Activated CD4-positive, alpha-beta T cell treated with anti-CD3 and anti-CD28 coated beads for 36 hours (primary cell): ENCODE data around the gene TUBA4A. TPM values are rescaled to one million over a fixed set of nuclear protein-coding genes. Genes with fewer than 3 reads are reported as not detected.
A peak's percentile ranks its signal among the peaks of the same experiment; 100 is the strongest.

Experiments
- ATAC-seq: fragments of 200-7000 bp; cut with Tn5 transposase; one replicate; pipeline ENCODE4 v1.10.0; 2021; ENCODE audit warnings: mild to moderate bottlenecking, moderate library complexity
- CTCF ChIA-PET: fragments of 350-600 bp; sonication (Branson Sonifier 250); formaldehyde crosslinking; loops from one replicate; lab custom pipeline; 2021; ENCODE audit warnings: antibody characterized with exemption; lab: Charles Lee
- POLR2A ChIA-PET: fragments of 350-600 bp; sonication (Branson Sonifier 250); formaldehyde crosslinking; loops from one replicate; lab custom pipeline; 2021; ENCODE audit warnings: antibody characterized with exemption, inconsistent platforms; lab: Charles Lee
- DNase-seq: peaks from one replicate; pipeline ENCODE4 v3.0.0-alpha.2; 2020
- H3K27ac Mint-ChIP-seq: one replicate; pipeline ENCODE4 v1.8.0; 2021; ENCODE audit warnings: mixed read lengths
- H3K27me3 Mint-ChIP-seq: one replicate; pipeline ENCODE4 v1.8.0; 2021; ENCODE audit warnings: mixed read lengths
- H3K36me3 Mint-ChIP-seq: one replicate; pipeline ENCODE4 v1.8.0; 2021; ENCODE audit warnings: low read depth, mixed read lengths
- H3K4me1 Mint-ChIP-seq: one replicate; pipeline ENCODE4 v1.8.0; 2021; ENCODE audit warnings: mixed read lengths
- H3K4me3 Mint-ChIP-seq: one replicate; pipeline ENCODE4 v1.8.0; 2021; ENCODE audit warnings: mild to moderate bottlenecking, moderate library complexity, mixed read lengths
- H3K9me3 Mint-ChIP-seq: one replicate; pipeline ENCODE4 v1.8.0; 2021; ENCODE audit warnings: low read depth, mixed read lengths
- intact Hi-C, 2 experiments: fragments of 100-400 bp; cut with DNase I in 1 of 2; cut with micrococcal nuclease in 1 of 2; formaldehyde crosslinking; loops; one replicate each; pipeline versions ENCODE4 v1.14.2 to v1.15.1; 2022 to 2024; cut with DNase I, micrococcal nuclease
- total RNA-seq, 2 experiments: library from RNA; stranded (reverse); gene quantifications; one replicate each; pipeline ENCODE4 v1.2.3, GENCODE V29; 2021

The TUBA4A gene
- total RNA-seq, 2 experiments from 2014 or later, result 210 to 369 TPM

GRCh38 chr2:219223831-219224610 lies 29.7 kb downstream of the TUBA4A start:
- H3K4me3 Mint-ChIP-seq, result no peak overlapping the region
- no peaks in the 10 kb centered on the region for H3K27me3 Mint-ChIP-seq
- no peak overlapping the region for H3K27ac Mint-ChIP-seq
- ChIA-PET CTCF (interaction anchor here (1.2 kb wide), 1 partner anchor 53 kb away, joined by 4 read pairs; no protein-coding TSS in a partner anchor), POLR2A (no interaction called here)
- peaks cover 27% of the 10 kb centered on the region for H3K4me1 Mint-ChIP-seq
- intact Hi-C loops, result no loop called here
- no peaks in the 10 kb centered on the region for H3K9me3 Mint-ChIP-seq
- ATAC-seq, result no peak
- H3K36me3 Mint-ChIP-seq, result peaks cover 67% of the 10 kb centered on the region
- no peak for DNase-seq

- H3K27ac Mint-ChIP-seq, result no peak overlapping the region
- POLR2A ChIA-PET, result no interaction called here
- no peaks in the 10 kb centered on the region for H3K27me3 Mint-ChIP-seq
- ATAC-seq, result no peak
- no peaks in the 10 kb centered on the region for H3K9me3 Mint-ChIP-seq
- intact Hi-C loops, result no loop called here
- H3K4me1 Mint-ChIP-seq, result peaks cover 23% of the 10 kb centered on the region
- DNase-seq, result no peak
- peaks cover 57% of the 10 kb centered on the region for H3K36me3 Mint-ChIP-seq
- H3K4me3 Mint-ChIP-seq, result no peak overlapping the region
- CTCF ChIA-PET, result interaction anchor here (0.7 to 2.4 kb wide), 5 partner anchors 51 to 187 kb away, joined by 3 to 7 read pairs (median 5); partner anchors contain the start of gene NHEJ1
Measured at GRCh38 chr2:219221957-219222518, 31.7 kb downstream of the TUBA4A start.

- CTCF ChIA-PET, result interaction anchor here (0.6 to 2.8 kb wide), 4 partner anchors 23 to 61 kb away, joined by 3 to 15 read pairs (median 6); partner anchors contain the start of gene NHEJ1
- Mint-ChIP-seq H3K4me1 (peaks cover 24% of the 10 kb centered on the region), H3K36me3 (peaks cover 55% of the 10 kb centered on the region), H3K27ac (no peak overlapping the region), H3K9me3 (no peaks in the 10 kb centered on the region), H3K27me3 (no peaks in the 10 kb centered on the region), H3K4me3 (no peak overlapping the region)
- POLR2A ChIA-PET, result interaction anchor here (0.7 kb wide), 1 partner anchor 32 kb away, joined by 3 read pairs; the partner anchor contains the start of gene TUBA4B
- DNase-seq (no peak), ATAC-seq (no peak)
- intact Hi-C loops, result no loop called here
Measured at GRCh38 chr2:219220652-219221402, 32.9 kb downstream of the TUBA4A start.

GRCh38 chr2:219219784-219220532 lies 33.8 kb downstream of the TUBA4A start:
- CTCF ChIA-PET, result interaction anchor here (0.7 to 2.8 kb wide), 7 partner anchors 10 to 340 kb away, joined by 3 to 15 read pairs (median 7); partner anchors contain the start of genes ANKZF1, ATG9A, CNPPD1 and NHEJ1

GRCh38 chr2:219218732-219219701 lies 34.7 kb downstream of the TUBA4A start, which contains the start of gene ABCB6:
TSS of gene ABCB6 (minus strand) at chr2:219218958. CDS start at chr2:219218673, 285 bp downstream.
- Mint-ChIP-seq H3K27ac (peak within 1 kb of the TSS; percentile 74), H3K9me3 (no peaks in the 10 kb centered on the region), H3K4me3 (peak within 1 kb of the TSS; percentile 83), H3K36me3 (peaks cover 45% of the 10 kb centered on the region), H3K4me1 (peaks cover 24% of the 10 kb centered on the region), H3K27me3 (no peaks in the 10 kb centered on the region)
- POLR2A ChIA-PET, result interaction anchor here (1.0 to 2.8 kb wide), 4 partner anchors 10 to 33 kb away, joined by 3 to 8 read pairs (median 4); partner anchors contain the start of genes GLB1L, STK16 and ZFAND2B
- DNase-seq (peak; percentile 94), ATAC-seq (peak; percentile 89)
- CTCF ChIA-PET, result interaction anchor here (0.6 to 3.0 kb wide), 12 partner anchors 11 to 949 kb away, joined by 3 to 15 read pairs (median 6); partner anchors contain the start of genes AAMP, ANKZF1, ATG9A and CNPPD1
- intact Hi-C loops, result loop anchor here (1.0 to 2.0 kb wide), 9 partner anchors 10 to 76 kb away; partner anchors contain the start of genes ANKZF1 (in 2 of the 2), ATG9A (in 2 of the 2), DNAJB2 (in 2 of the 2) and NHEJ1 (in 2 of the 2)

More at GRCh38 chr2:219219784-219220532, 33.8 kb downstream of the TUBA4A start:
- peaks cover 48% of the 10 kb centered on the region for H3K36me3 Mint-ChIP-seq
- H3K27me3 Mint-ChIP-seq, result no peaks in the 10 kb centered on the region
- POLR2A ChIA-PET, result interaction anchor here (0.7 to 2.8 kb wide), 2 partner anchors 13 to 33 kb away, joined by 3 to 8 read pairs; partner anchors contain the start of genes TUBA4B and ZFAND2B
- DNase-seq (no peak), ATAC-seq (no peak)
- no peak overlapping the region for H3K4me3 Mint-ChIP-seq
- no peak overlapping the region for H3K27ac Mint-ChIP-seq
- peaks cover 24% of the 10 kb centered on the region for H3K4me1 Mint-ChIP-seq
- intact Hi-C loops, result loop anchor here (1.0 to 2.0 kb wide), 5 partner anchors 9 to 75 kb away; partner anchors contain the start of genes ANKZF1 (in 2 of the 2), ATG9A (in 2 of the 2), DNAJB2 (in 1 of the 2) and NHEJ1 (in 1 of the 2)
- no peaks in the 10 kb centered on the region for H3K9me3 Mint-ChIP-seq

GRCh38 chr2:219218217-219218731 lies 35.4 kb downstream of the TUBA4A start:
- DNase-seq (peak; percentile 64), ATAC-seq (peak; percentile 42)
- Mint-ChIP-seq H3K27ac (peak overlapping the region; percentile 74), H3K4me1 (peaks cover 24% of the 10 kb centered on the region), H3K9me3 (no peaks in the 10 kb centered on the region), H3K4me3 (peak overlapping the region; percentile 83), H3K27me3 (no peaks in the 10 kb centered on the region), H3K36me3 (peaks cover 40% of the 10 kb centered on the region)
- POLR2A ChIA-PET, result interaction anchor here (0.6 to 2.8 kb wide), 6 partner anchors 9 to 36 kb away, joined by 3 to 8 read pairs (median 4); partner anchors contain the start of genes GLB1L, STK16, TUBA4A and ZFAND2B
- CTCF ChIA-PET, result interaction anchor here (0.6 to 3.0 kb wide), 12 partner anchors 9 to 948 kb away, joined by 3 to 15 read pairs (median 6); partner anchors contain the start of genes AAMP, ANKZF1, ATG9A and CNPPD1
- intact Hi-C loops, result loop anchor here (1.0 to 2.0 kb wide), 7 partner anchors 12 to 77 kb away; partner anchors contain the start of genes DNAJB2 (in 2 of the 2), NHEJ1 (in 2 of the 2) and ZFAND2B (in 1 of the 2)

GRCh38 chr2:219216535-219216915 lies 37.2 kb downstream of the TUBA4A start:
- CTCF ChIA-PET, result interaction anchor here (0.5 to 3.0 kb wide), 9 partner anchors 10 to 422 kb away, joined by 3 to 15 read pairs (median 4); partner anchors contain the start of gene ZFAND2B
- intact Hi-C loops, result no loop called here
- no peak for DNase-seq
- Mint-ChIP-seq H3K27ac (no peak overlapping the region), H3K4me1 (peaks cover 27% of the 10 kb centered on the region), H3K9me3 (no peaks in the 10 kb centered on the region), H3K36me3 (peaks cover 37% of the 10 kb centered on the region), H3K4me3 (peak overlapping the region; percentile 39), H3K27me3 (no peaks in the 10 kb centered on the region)
- no peak for ATAC-seq
- POLR2A ChIA-PET, result interaction anchor here (0.6 kb wide), 1 partner anchor 16 kb away, joined by 3 read pairs; no protein-coding TSS in a partner anchor

GRCh38 chr2:219215871-219216534 lies 37.7 kb downstream of the TUBA4A start:
- Mint-ChIP-seq H3K27me3 (no peaks in the 10 kb centered on the region), H3K9me3 (no peaks in the 10 kb centered on the region), H3K4me1 (peaks cover 29% of the 10 kb centered on the region), H3K27ac (no peak overlapping the region), H3K4me3 (no peak overlapping the region), H3K36me3 (peaks cover 37% of the 10 kb centered on the region)
- POLR2A ChIA-PET, result interaction anchor here (0.6 kb wide), 1 partner anchor 16 kb away, joined by 3 read pairs; no protein-coding TSS in a partner anchor
- CTCF ChIA-PET, result interaction anchor here (0.5 to 1.4 kb wide), 7 partner anchors 9 to 423 kb away, joined by 3 to 5 read pairs (median 4); partner anchors contain the start of genes CNPPD1 and ZFAND2B
- DNase-seq, result no peak
- no peak for ATAC-seq
- intact Hi-C loops, result no loop called here
